ENCODE measurements around the gene PDZRN3. TPM values are rescaled to one million over a fixed set of nuclear protein-coding genes. Genes with fewer than 3 reads are reported as not detected.

Gene PDZRN3
- total and polyA plus RNA-seq, 2 of the 13 experiments (the other 11 are each of a cell fraction or from before 2014, with no cell fraction given): not detected

DNA sequence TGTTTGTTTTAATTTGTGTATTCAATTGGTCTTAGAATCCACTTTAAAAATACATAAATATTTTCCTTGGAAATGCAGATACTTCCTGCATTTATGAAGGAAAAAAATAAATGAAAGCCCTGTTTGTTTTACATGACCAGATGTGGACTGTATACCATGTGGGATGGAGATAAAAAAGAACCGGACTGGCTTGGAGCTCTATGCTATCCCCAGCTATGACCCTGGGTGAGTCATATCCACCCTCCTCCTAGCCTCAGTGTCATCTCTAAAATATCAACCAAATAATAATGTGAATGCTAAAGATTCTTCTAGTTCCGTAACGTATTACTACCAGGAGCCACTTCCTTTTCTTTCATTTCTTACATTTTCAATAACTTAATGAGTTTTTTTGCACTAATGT, 44.5 kb upstream of the PDZRN3 start (continued):
- TF ChIP-seq MEIS1 (CRISPR knock-in tag; IDR thresholded peaks at IDR 0.05; ENCODE audit: borderline replicate concordance) (no peak), ATRX (CRISPR knock-in tag; IDR thresholded peaks at IDR 0.05; ENCODE audit: borderline replicate concordance) (no peak), ZBTB3 (CRISPR knock-in tag; IDR thresholded peaks at IDR 0.05; ENCODE audit: borderline replicate concordance, low read depth) (no peak), ZNF230 (CRISPR knock-in tag; IDR thresholded peaks at IDR 0.05) (no peak)
- TF ChIP-seq, protein P1, sequence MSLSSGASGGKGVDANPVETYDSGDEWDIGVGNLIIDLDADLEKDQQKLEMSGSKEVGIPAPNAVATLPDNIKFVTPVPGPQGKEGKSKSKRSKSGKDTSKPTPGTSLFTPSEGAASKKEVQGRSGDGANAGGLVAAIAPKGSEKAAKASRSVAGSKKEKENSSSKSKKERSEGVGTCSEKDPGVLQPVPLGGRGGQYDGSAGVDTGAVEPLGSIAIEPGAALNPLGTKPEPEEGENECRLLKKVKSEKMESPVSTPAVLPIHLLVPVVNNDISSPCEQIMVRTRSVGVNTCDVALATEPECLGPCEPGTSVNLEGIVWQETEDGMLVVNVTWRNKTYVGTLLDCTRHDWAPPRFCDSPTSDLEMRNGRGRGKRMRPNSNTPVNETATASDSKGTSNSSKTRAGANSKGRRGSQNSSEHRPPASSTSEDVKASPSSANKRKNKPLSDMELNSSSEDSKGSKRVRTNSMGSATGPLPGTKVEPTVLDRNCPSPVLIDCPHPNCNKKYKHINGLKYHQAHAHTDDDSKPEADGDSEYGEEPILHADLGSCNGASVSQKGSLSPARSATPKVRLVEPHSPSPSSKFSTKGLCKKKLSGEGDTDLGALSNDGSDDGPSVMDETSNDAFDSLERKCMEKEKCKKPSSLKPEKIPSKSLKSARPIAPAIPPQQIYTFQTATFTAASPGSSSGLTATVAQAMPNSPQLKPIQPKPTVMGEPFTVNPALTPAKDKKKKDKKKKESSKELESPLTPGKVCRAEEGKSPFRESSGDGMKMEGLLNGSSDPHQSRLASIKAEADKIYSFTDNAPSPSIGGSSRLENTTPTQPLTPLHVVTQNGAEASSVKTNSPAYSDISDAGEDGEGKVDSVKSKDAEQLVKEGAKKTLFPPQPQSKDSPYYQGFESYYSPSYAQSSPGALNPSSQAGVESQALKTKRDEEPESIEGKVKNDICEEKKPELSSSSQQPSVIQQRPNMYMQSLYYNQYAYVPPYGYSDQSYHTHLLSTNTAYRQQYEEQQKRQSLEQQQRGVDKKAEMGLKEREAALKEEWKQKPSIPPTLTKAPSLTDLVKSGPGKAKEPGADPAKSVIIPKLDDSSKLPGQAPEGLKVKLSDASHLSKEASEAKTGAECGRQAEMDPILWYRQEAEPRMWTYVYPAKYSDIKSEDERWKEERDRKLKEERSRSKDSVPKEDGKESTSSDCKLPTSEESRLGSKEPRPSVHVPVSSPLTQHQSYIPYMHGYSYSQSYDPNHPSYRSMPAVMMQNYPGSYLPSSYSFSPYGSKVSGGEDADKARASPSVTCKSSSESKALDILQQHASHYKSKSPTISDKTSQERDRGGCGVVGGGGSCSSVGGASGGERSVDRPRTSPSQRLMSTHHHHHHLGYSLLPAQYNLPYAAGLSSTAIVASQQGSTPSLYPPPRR (CRISPR knock-in tag; IDR thresholded peaks at IDR 0.05; ENCODE audit: borderline replicate concordance): no peak

- Histone ChIP-seq H3K27me3 (ENCODE audit: control insufficient read depth in 1 of 2, insufficient read depth in 2 of 2, low read length in 2 of 2) (no peaks in the 10 kb centered on the region), H3K9me3 (ENCODE audit: low read length) (no peaks in the 10 kb centered on the region), H3K4me1 (ENCODE audit: insufficient read depth, low read length) (no peaks in the 10 kb centered on the region), H4K20me1 (ENCODE audit: insufficient read depth, low read length) (no peaks in the 10 kb centered on the region), H3K27ac (ENCODE audit: extremely low read length, insufficient read depth, low read length) (no peak overlapping the region), H3K79me2 (ENCODE audit: insufficient read depth, low read length) (no peaks in the 10 kb centered on the region), H2AFZ (ENCODE audit: low read length) (no peak overlapping the region), H3K4me2 (ENCODE audit: low read depth, low read length) (no peak overlapping the region), H3K9ac (ENCODE audit: insufficient read depth, low read depth, low read length) (no peak overlapping the region), H3K36me3 (replicated peaks in 1 of 2; ENCODE audit: control insufficient read depth in 1 of 2, insufficient read depth in 2 of 2, low read length in 2 of 2) (no peaks in the 10 kb centered on the region), H3K4me3 (replicated peaks in 1 of 3; ENCODE audit: insufficient read depth in 1 of 3, low read depth in 2 of 3, low read length in 3 of 3) (no peak overlapping the region)
- ChIA-PET CTCF (ENCODE audit: low intra/inter-chr PET ratio, low total read pairs) (no interaction called here), POLR2A (interaction anchor here (0.6 kb wide), 1 partner anchor 1073 kb away, joined by 3 read pairs; no protein-coding TSS in a partner anchor)
- in situ Hi-C loops (cut with HindIII; ENCODE audit: extremely low pct_ligation_motif_present, low pct_unique_long_range_greater_than_20kb): no loop called here
- no peak for DNase-seq (ENCODE audit: low spot score)
- FAIRE-seq: no peak
- no peak for ATAC-seq
- intact Hi-C loops (cut with micrococcal nuclease; ENCODE audit: unreplicated experiment): no loop called here
- TF ChIP-seq ZNF605 (CRISPR knock-in tag; IDR thresholded peaks at IDR 0.05) (no peak), MED8 (CRISPR knock-in tag; IDR thresholded peaks at IDR 0.05; ENCODE audit: insufficient replicate concordance) (no peak), TAF1 (CRISPR knock-in tag; IDR thresholded peaks at IDR 0.05) (no peak), ZFX (CRISPR knock-in tag; IDR thresholded peaks at IDR 0.05; ENCODE audit: low read depth) (no peak), SALL1 (CRISPR knock-in tag; IDR thresholded peaks at IDR 0.05) (no peak)
- TF ChIP-seq, protein P2, sequence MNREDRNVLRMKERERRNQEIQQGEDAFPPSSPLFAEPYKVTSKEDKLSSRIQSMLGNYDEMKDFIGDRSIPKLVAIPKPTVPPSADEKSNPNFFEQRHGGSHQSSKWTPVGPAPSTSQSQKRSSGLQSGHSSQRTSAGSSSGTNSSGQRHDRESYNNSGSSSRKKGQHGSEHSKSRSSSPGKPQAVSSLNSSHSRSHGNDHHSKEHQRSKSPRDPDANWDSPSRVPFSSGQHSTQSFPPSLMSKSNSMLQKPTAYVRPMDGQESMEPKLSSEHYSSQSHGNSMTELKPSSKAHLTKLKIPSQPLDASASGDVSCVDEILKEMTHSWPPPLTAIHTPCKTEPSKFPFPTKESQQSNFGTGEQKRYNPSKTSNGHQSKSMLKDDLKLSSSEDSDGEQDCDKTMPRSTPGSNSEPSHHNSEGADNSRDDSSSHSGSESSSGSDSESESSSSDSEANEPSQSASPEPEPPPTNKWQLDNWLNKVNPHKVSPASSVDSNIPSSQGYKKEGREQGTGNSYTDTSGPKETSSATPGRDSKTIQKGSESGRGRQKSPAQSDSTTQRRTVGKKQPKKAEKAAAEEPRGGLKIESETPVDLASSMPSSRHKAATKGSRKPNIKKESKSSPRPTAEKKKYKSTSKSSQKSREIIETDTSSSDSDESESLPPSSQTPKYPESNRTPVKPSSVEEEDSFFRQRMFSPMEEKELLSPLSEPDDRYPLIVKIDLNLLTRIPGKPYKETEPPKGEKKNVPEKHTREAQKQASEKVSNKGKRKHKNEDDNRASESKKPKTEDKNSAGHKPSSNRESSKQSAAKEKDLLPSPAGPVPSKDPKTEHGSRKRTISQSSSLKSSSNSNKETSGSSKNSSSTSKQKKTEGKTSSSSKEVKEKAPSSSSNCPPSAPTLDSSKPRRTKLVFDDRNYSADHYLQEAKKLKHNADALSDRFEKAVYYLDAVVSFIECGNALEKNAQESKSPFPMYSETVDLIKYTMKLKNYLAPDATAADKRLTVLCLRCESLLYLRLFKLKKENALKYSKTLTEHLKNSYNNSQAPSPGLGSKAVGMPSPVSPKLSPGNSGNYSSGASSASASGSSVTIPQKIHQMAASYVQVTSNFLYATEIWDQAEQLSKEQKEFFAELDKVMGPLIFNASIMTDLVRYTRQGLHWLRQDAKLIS (CRISPR knock-in tag; IDR thresholded peaks at IDR 0.05): no peak
- BruUV-seq (replicated peaks): no TSS peak
- WGBS (ENCODE audit: low lambda C conversion rate): 0% methylated on average over 1 of the region's 1 CpG
Measured at GRCh38 chr3:73668391-73668790, 43.6 kb upstream of the PDZRN3 start.

All from HepG2 (cell line).